Psoas muscle (tissue), 8 donors: ENCODE results near the gene SLC16A11. TPM values are rescaled to one million over a fixed set of nuclear protein-coding genes. Genes with fewer than 3 reads are reported as not detected.
A peak's percentile ranks its signal among the peaks of the same experiment; 100 is the strongest.

ENCODE experiments used
- ATAC-seq, 4 donors: fragments of 200-7000 bp; cut with Tn5 transposase; one replicate each; pipeline ENCODE4 v1.9.1; 2020; ENCODE audit warnings: moderate library complexity in 3 of 4, mild to moderate bottlenecking in 2 of 4
- DNase-seq, 2 donors: peaks; one replicate each; pipeline ENCODE4 v3.0.0-alpha.2; 2020
- H3K27ac ChIP-seq: fragments of 200-600 bp; one replicate; pipeline ENCODE4 v1.8.0; 2022
- H3K27me3 ChIP-seq, 3 donors: fragments of 200-600 bp in 1 of 3; one replicate each; pipeline versions ENCODE4 v1.6.1 to v1.8.0; 2013 to 2022; ENCODE audit warnings: low read length in 2 of 3, mild to moderate bottlenecking in 2 of 3, moderate library complexity in 1 of 3; ENCODE audit not compliant: insufficient read depth in 3 of 3
- H3K36me3 ChIP-seq, 2 donors: fragments of 200-600 bp in 1 of 2; one replicate each; pipeline versions ENCODE4 v1.6.1 to v1.8.0; 2013 to 2022; ENCODE audit warnings: low read depth in 1 of 2, mild to moderate bottlenecking in 1 of 2, moderate library complexity in 1 of 2; ENCODE audit not compliant: insufficient read depth in 1 of 2
- H3K4me1 ChIP-seq: fragments of 200-600 bp; one replicate; pipeline ENCODE4 v1.8.0; 2022
- H3K4me3 ChIP-seq: fragments of 200-600 bp; one replicate; pipeline ENCODE4 v1.8.0; 2022; ENCODE audit warnings: mild to moderate bottlenecking
- H3K9me3 ChIP-seq: fragments of 200-600 bp; one replicate; pipeline ENCODE4 v1.8.0; 2022
- WGBS, 3 donors: extraction: QIAGEN DNeasy Blood & Tissue Kit; methylation state at CpG; one replicate each; pipeline versions ENCODE4 v1.1.6 to v1.1.7; 2013; 5-methylcytosine and 5-hydroxymethylcytosine counted together
- intact Hi-C, 2 donors: fragments of 100-400 bp; cut with DNase I; formaldehyde crosslinking; loops; one replicate each; pipeline versions ENCODE4 v1.11.0 to v1.14.2; 2022
- polyA plus RNA-seq, 3 donors: library from polyadenylated mRNA; stranded (reverse); fragments of 200-250 nt; gene quantifications; one replicate each; pipeline ENCODE4 v1.2.3, GENCODE V29; 2013
- total RNA-seq, 4 donors: library from RNA; stranded (reverse); fragmentation: NEBNext Ultra II Directional in 2 of 4; extraction: Animal tissue kit (Norgen Biotek cat#: 25700) in 2 of 4; gene quantifications; one replicate each; pipeline versions ENCODE4 v1.2.1 to v1.2.4, GENCODE V29; 2021 to 2023
- TF ChIP-seq, protein P1 (sequence below): fragments of 200-600 bp; IDR thresholded peaks from one replicate; pipeline ENCODE4 v1.8.0; 2022; ENCODE audit warnings: antibody characterized with exemption
- donor health status: healthy with polysubstance abuse.
- donor health status: DM: no; HTN: no; CAD: no; lungs with moderate emphysema.
- donor health status: Bipolar disorder and iron deficiency.
- donor health status: healthy.
- donor health status: DM: yes; HTN: yes; CAD: no.
- donor health status: DM: no; HTN: no; CAD: no.
- donor health status: DM: no; HTN: no; CAD: no.
- donor health status: DM: yes; HTN: yes; CAD: no.

SLC16A11 gene
- total and polyA plus RNA-seq, 7 donors: 0.34 to 1.2 (median 0.42) TPM; not detected in 2

DNA sequence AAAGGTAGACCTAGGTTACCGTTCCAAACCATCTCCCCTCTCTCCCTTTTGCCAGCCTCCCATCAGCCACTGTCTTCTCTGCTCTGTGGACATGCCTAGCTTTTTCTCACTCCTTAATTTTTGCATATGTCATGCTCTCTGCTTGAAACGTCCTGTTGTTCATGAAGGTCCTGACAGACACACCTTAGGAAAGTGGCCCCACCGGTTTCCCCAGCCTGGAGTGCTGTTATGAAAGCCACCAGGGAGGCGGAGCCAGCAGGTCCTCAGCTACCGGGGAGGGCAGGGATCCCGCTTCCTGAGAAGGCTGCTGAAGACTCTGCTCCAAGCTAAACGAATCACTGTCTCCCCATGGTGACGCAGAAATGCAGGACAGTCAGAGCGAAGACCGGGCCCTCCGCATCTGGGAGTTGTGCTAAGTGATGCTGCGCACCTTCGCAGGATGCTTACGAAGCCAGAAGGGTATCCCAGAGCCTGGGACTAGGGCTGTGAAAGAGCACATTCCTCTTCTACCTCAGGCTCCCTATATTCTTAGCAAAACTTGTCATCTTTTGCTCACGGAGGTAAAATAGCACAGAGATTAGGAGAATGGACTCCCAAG lies 2.3 kb upstream of the SLC16A11 start:
- Histone ChIP-seq H3K4me1 (peaks cover 21% of the 10 kb centered on the region), H3K27me3 (peaks cover 0 to 29% (median 10%) of the 10 kb centered on the region in 3 donors), H3K9me3 (no peaks in the 10 kb centered on the region), H3K36me3 (no peaks in the 10 kb centered on the region), H3K4me3 (peak overlapping the region; percentile 57), H3K27ac (no peak overlapping the region)
- WGBS, 3 donors: 25 to 31% (median 30%) methylated on average over 15 of the region's 15 CpGs
- TF ChIP-seq, protein P1, sequence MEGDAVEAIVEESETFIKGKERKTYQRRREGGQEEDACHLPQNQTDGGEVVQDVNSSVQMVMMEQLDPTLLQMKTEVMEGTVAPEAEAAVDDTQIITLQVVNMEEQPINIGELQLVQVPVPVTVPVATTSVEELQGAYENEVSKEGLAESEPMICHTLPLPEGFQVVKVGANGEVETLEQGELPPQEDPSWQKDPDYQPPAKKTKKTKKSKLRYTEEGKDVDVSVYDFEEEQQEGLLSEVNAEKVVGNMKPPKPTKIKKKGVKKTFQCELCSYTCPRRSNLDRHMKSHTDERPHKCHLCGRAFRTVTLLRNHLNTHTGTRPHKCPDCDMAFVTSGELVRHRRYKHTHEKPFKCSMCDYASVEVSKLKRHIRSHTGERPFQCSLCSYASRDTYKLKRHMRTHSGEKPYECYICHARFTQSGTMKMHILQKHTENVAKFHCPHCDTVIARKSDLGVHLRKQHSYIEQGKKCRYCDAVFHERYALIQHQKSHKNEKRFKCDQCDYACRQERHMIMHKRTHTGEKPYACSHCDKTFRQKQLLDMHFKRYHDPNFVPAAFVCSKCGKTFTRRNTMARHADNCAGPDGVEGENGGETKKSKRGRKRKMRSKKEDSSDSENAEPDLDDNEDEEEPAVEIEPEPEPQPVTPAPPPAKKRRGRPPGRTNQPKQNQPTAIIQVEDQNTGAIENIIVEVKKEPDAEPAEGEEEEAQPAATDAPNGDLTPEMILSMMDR: no peak
- ATAC-seq (peak in 3 of 4 donors; percentile 22 to 46 (median 35)), DNase-seq (no peak)
- intact Hi-C loops: loop anchor here in 1 of 2 donors (5.0 kb wide), 1 partner anchor 251 kb away; no protein-coding TSS in a partner anchor

DNA sequence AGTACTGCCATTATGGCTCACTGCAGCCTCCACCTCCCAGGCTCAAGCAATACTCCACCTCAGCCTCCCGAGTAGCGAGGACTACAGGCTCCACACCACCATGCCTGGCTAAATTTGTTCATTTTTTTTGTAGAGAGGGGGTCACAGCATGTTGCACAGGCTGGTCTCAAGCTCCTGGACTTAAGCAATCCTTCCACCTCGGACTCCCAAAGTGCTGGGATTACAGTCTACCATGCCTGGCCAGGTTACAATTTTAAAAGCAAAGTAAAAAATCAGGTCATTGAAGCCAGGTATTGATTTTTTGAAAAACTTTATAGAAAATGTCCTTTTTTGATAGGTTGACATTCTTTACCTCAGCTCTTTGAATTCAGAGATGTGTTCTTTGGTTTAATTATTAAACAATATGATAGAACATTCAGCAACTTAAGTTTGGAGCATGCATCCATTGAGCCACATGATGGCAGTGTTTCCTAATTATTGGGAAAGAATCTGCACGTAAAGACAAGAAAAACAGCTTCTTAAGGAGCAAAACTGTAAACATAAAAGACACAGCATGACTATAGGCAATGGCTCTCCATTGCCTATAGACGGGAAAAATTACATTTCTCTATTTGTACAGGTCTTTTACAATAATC lies 1.7 kb upstream of the SLC16A11 start:
- DNase-seq: no peak
- no peaks in the 10 kb centered on the region for H3K36me3 ChIP-seq
- WGBS, 3 donors: 19 to 27% (median 21%) methylated on average over 5 of the region's 5 CpGs
- TF ChIP-seq, protein P1: peak; percentile 81
- peaks cover 0 to 29% (median 10%) of the 10 kb centered on the region in 3 donors for H3K27me3 ChIP-seq
- intact Hi-C loops: loop anchor here in 1 of 2 donors (5.0 kb wide), 1 partner anchor 252 kb away; no protein-coding TSS in a partner anchor
- peaks cover 21% of the 10 kb centered on the region for H3K4me1 ChIP-seq
- no peaks in the 10 kb centered on the region for H3K9me3 ChIP-seq
- no peak overlapping the region for H3K27ac ChIP-seq
- ATAC-seq: peak in 2 of 4 donors; percentile 46 to 72
- peak overlapping the region; percentile 57 for H3K4me3 ChIP-seq

DNA sequence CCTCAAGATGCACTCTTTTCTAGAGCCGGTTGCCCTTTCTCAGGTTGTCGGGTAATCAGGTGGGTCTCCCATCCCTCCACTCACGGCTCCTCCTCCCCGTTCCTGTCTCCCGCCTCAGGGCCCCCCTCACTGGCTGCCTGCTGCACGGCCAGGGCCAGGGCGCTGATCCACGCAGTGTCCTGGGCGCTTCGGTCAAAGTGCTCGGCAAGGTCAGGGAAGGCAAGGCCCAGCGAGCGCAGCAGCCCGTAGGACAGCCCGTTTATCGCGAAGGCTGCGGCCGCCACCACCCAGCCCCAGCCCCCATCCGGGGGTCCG lies 753 bp downstream of the SLC16A11 start:
- Histone ChIP-seq H3K9me3 (no peaks in the 10 kb centered on the region), H3K27me3 (peaks cover 0 to 29% (median 12%) of the 10 kb centered on the region in 3 donors), H3K27ac (no peak overlapping the region), H3K4me1 (peaks cover 21% of the 10 kb centered on the region), H3K36me3 (no peaks in the 10 kb centered on the region), H3K4me3 (peak overlapping the region; percentile 60)
- intact Hi-C loops: no loop called here
- 1 to 4% (median 2%) methylated on average over 21 of the region's 21 CpGs for WGBS, 3 donors
- peak in 3 of 4 donors; percentile 21 to 38 (median 31) for ATAC-seq
- TF ChIP-seq, protein P1: no peak
- DNase-seq: peak in 1 of 2 donors; percentile 60

DNA sequence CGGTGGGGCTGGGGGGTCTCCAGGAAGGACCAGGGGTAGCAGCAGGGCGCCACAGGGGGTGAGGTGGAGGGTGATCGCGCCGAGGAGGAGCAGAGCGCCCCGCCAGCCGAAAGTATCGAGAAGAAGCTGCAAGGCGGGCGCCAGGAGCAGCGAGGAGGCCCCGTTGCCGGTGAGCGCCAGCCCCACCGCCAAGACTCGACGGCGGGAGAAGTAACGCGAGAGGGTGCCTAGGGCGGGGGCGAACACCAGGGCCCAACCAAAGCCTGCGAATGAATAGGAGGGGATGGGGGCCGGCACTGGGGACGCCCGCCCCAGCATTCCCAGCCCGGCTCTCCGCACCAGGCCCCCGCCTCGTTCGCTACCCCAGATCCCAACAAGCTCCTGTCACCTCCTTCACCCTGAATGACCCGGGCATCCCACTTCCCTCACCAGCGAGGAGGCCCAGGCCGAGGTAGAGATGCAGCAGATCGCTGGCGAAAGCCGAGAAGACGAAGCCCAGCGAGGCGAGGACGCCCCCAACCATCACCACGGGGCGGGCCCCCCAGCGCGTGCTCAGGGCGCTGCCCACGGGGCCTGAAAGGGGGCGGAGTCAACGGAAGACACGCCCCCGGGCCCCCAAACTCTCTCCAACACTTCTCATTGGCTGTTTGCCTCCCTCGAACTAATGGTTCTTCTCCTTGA lies 1.3 kb downstream of the SLC16A11 start:
- no peak for ATAC-seq
- no peak overlapping the region for H3K27ac ChIP-seq
- H3K4me3 ChIP-seq: peak overlapping the region; percentile 60
- H3K27me3 ChIP-seq: peaks cover 0 to 29% (median 12%) of the 10 kb centered on the region in 3 donors
- TF ChIP-seq, protein P1: no peak
- H3K4me1 ChIP-seq: peaks cover 21% of the 10 kb centered on the region
- intact Hi-C loops: no loop called here
- no peak for DNase-seq
- H3K9me3 ChIP-seq: no peaks in the 10 kb centered on the region
- H3K36me3 ChIP-seq: no peaks in the 10 kb centered on the region
- WGBS, 3 donors: 17 to 21% (median 21%) methylated on average over 43 to 53 of the region's 53 CpGs
